KG1 (cell line): ENCODE data around the gene RTN4RL1.
A peak's percentile ranks its signal among the peaks of the same experiment; 100 is the strongest.

Source experiments
- DNase-seq: peaks from one replicate; lab custom pipeline; 2025; lab: John Stamatoyannopoulos, UW

The RTN4RL1 gene

DNA sequence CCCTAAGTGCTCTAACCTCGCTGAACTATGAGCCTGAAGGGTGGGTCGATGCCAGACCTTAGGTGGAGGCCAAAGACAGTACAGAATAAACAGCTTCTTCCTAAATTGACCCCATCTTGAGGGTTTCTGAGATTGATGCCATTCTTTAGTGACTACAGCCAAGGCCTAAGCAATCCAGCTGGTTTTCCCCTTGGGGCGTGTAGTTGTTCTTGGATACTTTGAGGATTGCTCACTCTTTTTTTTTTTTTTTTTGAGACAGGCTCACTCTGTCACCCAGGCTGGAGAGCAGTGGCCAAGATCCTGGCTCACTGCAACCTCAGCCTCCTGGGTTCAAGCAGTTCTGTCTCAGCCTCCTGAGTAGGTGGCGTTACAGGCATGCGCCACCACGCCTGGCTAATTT, 18.7 kb upstream of the RTN4RL1 start:
- no peak for DNase-seq

DNA sequence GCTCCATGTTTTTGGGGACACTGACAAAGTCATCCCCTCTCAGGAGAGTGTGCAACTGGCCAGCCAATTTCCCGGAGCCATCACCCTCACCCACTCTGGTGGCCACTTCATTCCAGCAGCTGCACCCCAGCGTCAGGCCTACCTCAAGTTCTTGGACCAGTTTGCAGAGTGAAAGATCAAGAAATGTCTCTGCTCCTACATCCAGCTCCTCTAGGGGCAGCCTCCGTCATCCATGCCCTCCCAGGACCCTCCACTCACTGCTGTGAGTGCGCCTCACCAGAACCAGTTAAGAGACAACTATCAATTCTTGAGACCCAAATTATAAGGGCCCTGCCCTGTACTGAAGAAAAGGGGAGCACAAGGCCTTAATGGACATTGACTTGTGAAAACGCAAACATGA, 17.8 kb upstream of the RTN4RL1 start:
- no peak for DNase-seq

DNA sequence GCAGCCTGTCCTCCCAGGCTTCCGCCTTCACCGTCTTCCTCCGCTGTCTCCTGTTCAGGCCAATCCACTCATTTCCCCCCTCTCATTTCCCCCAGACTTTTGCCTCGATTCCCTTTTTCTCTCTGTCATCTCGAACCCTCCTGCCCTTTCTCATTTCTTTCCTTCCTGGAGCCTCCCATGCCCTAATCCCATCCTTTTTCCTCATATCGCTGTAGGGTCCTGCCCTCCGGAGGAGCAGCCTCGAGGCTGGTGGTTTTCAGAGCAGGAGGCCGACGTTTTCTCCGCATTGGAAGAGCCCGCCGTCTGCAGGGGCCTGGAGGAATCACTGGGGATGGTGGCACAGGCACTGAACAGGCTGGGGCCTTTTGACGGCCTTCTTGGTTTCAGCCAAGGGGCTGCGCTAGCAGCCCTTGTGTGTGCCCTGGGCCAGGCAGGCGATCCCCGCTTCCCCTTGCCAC, 17.3 kb upstream of the RTN4RL1 start:
- no peak for DNase-seq

GRCh38 chr17:2041561-2042389, 16.6 kb upstream of the RTN4RL1 start, which contains the start of gene OVCA2:
OVCA2 (plus strand) TSS chr17:2042022; CDS start chr17:2042048, 26 bp downstream.
- peak; percentile 50 for DNase-seq

DNA sequence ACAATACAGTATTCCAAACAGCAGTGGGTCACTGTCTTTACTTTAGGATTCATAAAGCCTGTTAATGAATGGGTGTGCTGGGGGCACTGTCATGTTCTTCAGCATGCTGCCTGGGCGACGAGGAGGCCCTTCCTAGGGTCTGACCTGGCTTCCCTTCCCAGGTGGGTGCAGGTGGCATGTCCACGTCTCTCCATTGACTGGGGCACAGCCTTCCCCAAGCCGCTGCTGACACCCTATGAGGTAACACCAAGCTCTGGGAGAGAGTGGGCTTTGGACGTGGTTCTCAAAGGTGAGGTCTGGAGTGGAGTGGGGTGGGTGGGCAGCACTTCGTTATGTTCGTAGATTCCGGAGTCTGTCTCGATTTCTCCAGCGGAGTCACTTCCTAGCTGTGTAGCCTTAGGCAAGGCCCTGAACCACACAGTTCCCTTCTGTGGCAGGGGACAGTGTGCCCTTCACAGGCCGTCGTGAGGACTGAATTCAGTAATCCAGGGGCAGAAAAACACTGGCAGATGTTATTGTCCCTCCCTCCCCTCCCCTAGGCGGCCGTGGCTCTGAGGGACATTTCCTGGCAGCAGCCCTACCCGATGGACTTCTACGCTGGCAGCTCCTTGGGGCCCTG, 15.9 kb upstream of the RTN4RL1 start:
- no peak for DNase-seq

GRCh38 chr17:2040219-2040827, 15.2 kb upstream of the RTN4RL1 start:
- DNase-seq: no peak

DNA sequence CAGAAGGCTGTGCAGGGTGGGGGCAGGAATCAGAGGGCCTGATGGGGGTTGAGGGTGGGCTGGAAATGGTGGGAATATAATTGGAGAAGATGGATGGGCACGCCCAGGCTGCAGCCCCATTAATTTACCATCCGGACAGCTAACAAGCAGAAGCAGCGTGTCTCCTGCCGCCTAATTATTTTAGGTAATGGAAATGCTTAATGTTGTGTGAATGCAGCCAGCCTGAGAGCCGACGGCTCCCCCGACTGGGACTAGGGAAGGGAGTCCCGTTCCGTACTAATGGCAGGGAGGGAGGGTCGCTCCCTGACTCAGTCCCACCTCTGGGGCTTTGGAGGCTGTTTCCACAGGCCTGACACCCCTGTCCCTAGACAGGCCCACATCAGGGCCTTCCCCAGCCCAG, 12.0 kb upstream of the RTN4RL1 start:
- DNase-seq: no peak

DNA sequence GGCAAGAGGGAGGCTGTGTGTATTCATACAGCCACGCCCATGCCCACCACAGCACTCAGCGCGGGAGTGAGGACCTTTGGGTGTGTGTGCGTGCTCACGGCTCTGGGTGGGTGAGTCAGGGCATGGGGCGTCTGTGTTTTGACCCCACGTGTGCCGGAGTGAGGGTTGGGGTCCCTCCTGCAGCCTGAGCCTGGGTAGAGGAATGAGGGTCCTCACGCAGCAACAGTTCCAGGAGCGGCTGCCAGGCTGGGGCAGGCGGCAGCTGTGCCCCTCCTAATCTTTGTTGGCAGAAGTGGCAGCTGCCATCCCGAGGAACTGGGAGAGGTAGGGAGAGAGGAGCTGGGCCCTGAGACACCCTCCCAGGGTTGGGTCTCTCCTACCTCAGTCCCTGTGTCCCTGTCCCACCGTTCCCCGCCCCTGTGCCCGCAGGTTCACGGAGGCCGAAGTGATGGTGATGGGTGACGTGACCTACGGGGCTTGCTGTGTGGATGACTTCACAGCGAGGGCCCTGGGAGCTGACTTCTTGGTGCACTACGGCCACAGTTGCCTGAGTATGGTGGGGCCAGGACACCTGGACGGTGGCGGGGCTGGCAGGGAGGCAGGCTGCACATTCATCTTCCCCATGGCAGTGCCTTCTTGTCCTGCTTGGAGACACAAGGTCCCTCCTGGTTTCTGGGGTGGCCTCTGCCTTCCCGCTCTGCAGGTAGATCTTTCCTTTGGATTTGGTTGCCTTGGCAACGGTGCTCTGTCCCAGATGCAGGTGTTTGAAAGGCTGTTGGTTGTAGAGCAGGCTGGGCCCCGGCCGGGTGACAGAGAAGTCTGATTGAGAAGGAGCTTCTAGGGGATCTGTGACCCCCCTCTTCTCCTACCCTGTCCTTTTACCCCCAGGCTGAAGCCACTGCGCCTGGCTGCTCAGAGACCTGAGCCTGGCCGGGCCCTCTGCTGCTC, 10.7 kb upstream of the RTN4RL1 start:
- no peak for DNase-seq

GRCh38 chr17:2034806-2035540, 9.8 kb upstream of the RTN4RL1 start:
- no peak for DNase-seq

- no peak for DNase-seq
Observed at GRCh38 chr17:2034157-2034556, 9.0 kb upstream of the RTN4RL1 start.

DNA sequence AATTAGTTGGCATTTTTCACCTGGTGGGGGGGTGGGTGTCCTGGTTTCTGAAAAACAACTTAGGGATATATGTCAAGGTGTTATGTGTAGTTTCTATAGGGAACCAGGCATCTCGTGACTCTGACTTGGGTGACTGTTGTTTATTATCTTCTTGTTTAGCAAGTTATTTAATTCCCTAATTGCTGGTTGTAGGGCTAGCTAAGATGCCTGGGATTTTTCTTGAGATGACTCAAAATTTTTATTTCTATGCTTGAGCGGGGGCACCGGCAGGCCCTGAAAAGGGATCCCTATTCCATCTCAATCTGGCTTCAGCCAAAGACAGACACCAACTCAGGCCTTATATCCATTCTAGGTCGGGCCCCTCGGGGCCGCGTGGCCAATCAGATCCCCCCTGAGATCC, 8.0 kb upstream of the RTN4RL1 start:
- DNase-seq: no peak

DNA sequence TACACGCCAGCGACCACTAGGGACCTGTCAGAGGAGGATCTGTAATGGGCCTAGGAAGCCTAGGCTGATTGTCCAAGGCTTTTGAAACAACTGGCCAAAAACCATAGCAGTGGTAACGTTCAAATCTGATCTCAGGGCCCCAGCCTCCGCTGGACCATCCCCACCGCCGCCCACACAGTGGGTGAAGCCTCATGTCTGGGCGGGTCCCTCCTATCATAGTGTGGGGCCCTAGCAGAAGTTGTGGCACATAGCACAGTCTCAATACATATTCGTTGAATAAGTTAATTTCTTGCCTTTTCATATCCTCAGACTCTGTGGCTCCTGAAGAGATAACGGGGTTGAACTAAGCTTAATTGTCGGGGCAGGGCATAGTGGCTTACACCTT, 5.6 kb upstream of the RTN4RL1 start:
- no peak for DNase-seq

DNA sequence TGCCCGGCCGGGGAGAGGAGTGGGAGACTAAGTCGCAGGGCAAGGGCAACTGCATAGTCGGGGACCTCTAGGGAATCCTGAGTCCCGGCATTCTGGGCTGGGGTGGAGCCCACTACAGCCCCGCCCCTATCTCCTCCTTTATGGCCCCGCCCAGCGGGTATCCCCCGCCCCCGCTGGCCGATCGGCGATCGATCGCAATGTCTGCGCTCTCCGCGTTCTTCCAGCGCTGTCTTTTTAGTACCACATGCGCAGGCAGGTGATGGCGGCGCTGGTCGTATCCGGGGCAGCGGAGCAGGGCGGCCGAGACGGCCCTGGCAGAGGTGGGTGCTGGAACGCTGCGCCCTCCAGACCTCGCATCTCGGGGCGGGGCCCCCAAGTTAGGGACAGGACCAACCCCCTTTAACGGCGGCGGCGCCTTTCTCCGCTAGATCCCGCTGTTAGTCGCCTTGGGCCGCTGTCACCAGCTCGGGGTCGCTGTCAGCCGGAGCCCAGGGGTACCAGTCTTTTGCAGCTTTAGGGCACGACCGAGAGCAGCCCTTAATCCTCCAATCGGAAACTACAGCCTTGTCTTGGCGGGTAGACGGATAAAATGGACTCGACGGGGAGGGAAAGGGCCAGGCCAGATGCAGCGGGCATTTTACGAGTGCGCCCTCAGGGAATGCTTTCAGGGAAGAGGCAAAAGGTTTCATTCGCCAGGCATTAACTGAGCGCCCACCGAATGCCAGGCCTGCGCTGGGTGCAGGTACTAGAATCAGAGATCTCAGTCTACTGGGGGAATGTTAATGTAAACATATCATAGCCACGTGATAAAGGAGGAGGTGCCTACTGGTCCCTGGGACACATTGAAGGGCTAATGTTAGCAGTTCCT, 5.0 kb upstream of the RTN4RL1 start, which contains the start of gene DPH1:
DPH1 (plus strand) TSS at position 243 of the 868 bp plus-strand sequence; CDS start at position 260, 17 bp downstream.
- no peak for DNase-seq

DNA sequence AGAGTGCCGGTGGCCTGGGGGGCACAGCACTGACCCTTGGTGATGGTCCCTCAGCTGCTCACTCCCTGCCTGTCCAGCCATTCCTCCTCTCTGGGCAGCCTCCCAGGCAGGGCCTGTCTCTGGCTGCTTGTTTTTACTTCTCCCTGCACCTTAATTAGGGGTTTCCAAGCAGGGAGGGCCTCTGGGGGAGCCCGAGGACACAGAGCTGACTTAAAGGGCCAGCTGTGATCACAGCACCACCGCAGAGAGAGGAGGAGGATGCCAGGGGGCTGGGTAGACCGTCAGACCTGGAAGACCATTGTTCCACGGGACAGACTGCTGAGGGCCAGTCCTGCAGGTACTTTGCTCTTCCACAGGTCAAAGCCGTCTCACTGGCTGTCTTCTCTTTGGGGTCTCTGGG, 3.6 kb upstream of the RTN4RL1 start:
- no peak for DNase-seq

GRCh38 chr17:2028234-2028614, 3.1 kb upstream of the RTN4RL1 start:
- DNase-seq: no peak

- no peak for DNase-seq
Observed at GRCh38 chr17:2027528-2028233, 2.5 kb upstream of the RTN4RL1 start.

DNA sequence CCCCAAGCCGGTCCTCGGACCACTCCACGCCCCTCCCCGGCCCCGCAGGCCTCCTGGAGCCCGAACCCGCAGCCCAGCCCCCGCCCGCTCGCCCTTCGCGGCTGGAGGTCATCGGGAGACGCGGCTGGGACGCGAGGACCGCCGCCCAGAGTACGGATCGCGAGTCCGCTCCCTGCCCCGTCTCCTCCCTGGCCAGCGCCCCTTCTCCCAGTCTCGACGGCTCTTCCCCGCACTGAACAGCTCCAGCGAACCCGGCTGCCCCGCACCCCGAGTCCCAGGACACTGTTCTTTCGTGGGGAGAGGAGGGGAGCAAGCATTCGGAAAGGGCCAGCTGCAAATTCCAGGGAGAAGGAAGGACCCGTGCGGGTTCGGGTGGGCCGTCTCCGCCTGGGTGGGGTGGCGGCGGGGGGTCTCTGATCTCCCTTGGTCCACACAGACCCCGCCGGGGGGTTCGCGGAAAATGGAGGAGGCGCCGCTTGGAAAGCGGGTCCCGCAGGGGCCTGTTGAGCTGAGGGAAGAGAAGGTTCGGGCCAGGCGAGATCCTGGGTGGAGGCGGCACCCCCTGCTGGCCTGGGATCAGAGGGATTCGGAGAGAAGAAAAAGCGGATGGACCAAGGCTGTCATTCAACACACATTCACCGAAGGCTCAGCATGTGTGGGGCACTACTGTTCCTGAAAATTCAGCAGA, 632 bp upstream of the RTN4RL1 start:
- no peak for DNase-seq

GRCh38 chr17:2024572-2025219, 438 bp downstream of the RTN4RL1 start:
- no peak for DNase-seq
